ENCODE data around the gene GOLGA6C.
"Not testable (repeated sequence)": the region's sequence is repeated elsewhere in the genome, so short reads cannot be mapped to it uniquely, and the experiment has no call there.

The GOLGA6C gene

GRCh38 chr15:75258034-75258433 lies at the start of gene GOLGA6C:
Gene GOLGA6C, plus strand, starts transcription at chr15:75258334. Its CDS starts 265 bp downstream, at chr15:75258599.
- DNase-seq = not testable (repeated sequence)

GRCh38 chr15:75208501-75209288 lies 49.4 kb upstream of the GOLGA6C start:
- no peak for DNase-seq

- no peak for DNase-seq
These were observed 48.9 kb upstream of the GOLGA6C start for GRCh38 chr15:75209289-75209676.

- DNase-seq = no peak
These were observed 47.3 kb upstream of the GOLGA6C start for GRCh38 chr15:75210811-75211230.

GRCh38 chr15:75211436-75212199 lies 46.5 kb upstream of the GOLGA6C start:
- no peak for DNase-seq

- DNase-seq = no peak
These were observed 45.8 kb upstream of the GOLGA6C start for GRCh38 chr15:75212200-75212858.

- no peak for DNase-seq
These were observed 44.8 kb upstream of the GOLGA6C start for GRCh38 chr15:75213212-75213767.

GRCh38 chr15:75213768-75214221 lies 44.3 kb upstream of the GOLGA6C start:
- no peak for DNase-seq

- DNase-seq = no peak
These were observed 43.6 kb upstream of the GOLGA6C start for GRCh38 chr15:75214293-75215096.

GRCh38 chr15:75215107-75216004 lies 42.8 kb upstream of the GOLGA6C start:
- peak; percentile 45 for DNase-seq

- DNase-seq = no peak
These were observed 41.1 kb upstream of the GOLGA6C start for GRCh38 chr15:75217012-75217411.

DNA sequence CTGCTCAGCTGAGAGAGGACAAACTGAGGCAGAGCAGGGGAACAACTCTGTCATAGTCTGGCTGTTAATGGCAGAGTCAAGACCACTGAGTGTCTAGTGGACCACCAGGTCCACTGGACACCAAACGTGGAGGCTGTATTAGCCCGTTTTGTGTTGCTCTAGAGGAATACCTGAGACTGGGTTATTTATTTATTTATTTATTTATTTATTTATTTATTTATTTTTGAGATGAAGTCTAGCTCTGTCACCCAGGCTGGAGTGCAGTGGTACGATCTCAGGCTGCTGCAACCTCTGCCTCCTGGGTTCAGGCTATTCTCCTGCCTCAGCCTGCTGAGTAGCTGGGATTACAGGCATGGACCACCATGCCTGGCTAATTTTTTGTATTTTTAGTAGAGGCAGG lies 40.6 kb upstream of the GOLGA6C start:
- DNase-seq = not testable (repeated sequence)

GRCh38 chr15:75219507-75219929 lies 38.6 kb upstream of the GOLGA6C start:
- peak; percentile 71 for DNase-seq

GRCh38 chr15:75223688-75224087 lies 34.4 kb upstream of the GOLGA6C start:
- DNase-seq = no peak

DNA sequence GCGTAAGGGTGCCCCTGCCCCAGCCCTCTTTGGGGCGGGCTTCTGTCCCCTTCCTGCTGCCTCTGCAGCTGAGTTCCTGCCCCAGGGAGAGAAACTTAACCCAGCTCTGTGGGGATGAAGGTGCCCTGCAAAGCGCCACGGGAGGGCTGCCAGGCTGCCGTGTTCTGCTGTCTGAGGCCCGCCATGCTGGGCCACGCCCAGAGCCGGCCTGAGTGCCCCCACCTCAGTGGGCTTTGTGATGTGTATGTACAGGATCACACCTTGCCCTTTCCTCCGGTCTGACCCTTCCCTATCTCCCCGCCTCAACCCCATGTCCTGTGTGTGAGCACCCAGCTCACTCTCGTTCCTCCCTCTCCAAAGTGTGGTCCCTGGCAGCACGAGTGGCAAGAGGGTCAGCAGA lies 33.9 kb upstream of the GOLGA6C start:
- DNase-seq = no peak

DNA sequence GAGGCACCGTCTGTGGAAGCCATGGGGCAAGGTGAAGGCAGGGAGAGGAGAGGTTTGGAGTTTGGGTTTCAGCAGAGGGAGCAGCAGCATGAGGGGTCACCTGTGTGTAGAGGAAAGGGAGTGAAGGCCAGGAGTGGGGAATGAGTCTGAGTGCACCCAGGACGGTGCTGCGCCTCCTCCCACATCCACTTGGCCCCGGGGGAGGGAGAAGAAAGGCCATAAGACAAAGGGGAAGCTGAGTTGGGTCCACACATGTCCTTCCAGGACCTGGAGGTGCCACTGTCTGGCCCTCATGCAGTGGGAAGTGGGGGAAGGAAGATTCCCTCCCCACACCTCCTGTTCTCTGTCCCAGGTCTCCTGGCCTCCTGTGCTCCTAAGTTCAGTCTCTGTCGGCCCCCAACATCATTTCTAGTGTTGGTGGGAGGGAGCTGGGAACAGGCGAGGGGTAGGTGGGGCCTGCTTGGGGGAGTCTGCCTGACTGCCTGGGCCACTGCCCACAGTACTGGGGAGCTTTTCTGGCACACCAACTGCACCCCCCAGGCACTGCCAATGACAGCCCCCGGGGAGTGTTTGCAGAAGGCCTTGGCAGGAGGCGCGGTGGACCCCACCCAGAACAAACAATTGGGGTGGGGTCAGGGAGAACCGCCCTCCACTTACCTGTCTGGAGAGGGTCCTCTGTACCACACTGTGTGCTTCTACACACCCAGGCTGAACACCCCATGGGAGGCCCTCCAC lies 32.9 kb upstream of the GOLGA6C start:
- not testable (repeated sequence) for DNase-seq

DNA sequence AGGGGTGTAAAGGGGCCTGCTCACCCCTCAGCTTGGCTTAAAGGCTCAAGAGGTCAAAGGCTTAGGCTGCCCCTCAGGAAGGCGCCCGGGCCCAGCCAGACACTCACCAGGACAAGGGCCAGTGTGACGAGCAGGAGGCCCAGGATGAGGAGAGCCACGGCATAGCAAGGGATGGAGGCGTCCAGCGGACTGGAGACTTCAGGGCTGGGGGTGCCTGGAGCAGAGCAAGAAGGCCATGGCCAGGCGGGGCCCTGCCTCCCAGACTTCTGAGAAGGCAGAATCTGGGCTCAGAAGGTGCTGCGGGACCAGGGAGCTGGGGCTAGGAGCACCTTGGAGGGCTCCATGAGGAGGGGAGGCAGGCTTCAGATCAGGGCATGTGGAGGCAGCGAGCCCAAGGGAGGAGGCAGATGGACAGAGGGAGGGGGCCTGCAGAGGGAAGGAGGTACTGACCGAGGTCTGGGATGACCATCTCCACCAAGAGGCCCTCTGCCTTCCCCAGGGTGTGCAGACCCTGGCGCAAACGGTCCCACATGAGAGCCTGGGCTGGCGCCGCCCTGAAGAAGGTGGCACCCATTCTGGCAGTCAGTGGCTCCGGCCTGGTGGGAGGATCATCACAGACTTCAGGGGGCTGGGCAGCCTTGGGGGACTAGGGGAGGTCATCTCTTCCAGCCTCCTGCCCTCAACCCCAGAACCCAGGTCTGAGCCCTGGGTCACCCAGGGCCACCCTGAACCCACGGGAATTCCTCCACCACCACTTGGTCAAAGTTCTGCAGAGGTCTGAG lies 32.0 kb upstream of the GOLGA6C start:
- DNase-seq = no peak

GRCh38 chr15:75227112-75227511 lies 31.0 kb upstream of the GOLGA6C start:
- not testable (repeated sequence) for DNase-seq

DNA sequence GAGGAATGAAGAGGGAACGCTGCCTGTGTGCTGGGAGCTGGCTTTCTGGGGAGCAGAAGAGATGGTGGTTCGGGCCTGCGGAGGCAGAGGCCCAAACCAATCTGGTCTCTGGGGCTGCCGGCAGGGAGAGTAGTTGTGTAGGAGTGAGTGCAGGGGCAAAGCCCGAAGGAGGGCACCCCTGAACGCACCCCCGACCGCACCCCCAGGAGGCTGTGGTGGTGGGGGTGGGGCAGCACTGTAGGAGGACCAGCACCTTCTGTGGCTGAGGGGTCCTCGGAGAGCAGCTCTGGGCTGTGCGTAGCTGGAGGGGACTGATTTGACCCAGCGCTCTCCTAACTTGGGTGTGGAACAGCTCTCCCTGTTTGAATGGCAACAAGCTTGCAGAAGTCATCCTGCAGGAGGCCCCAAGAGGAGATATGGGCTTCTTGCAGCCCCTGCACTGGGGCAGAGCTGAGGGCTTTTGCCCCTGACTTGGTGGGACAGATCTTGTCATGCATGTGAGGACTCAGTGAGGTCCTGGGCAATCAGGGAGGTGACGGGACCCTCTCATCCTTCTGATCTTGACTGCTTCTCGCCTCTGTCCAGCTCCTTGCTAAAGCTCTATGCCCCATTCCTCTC lies 30.4 kb upstream of the GOLGA6C start:
- DNase-seq = no peak
